GM10266 (cell line): Measurements from ENCODE around the gene IZUMO1.

ENCODE experiments used
- DNase-seq: peaks from one replicate; pipeline ENCODE4 v3.0.0; 2012; ENCODE audit errors: extremely low spot score
- CTCF ChIP-seq: IDR thresholded peaks from 2 replicates; pipeline ENCODE4 v1.5.1; 2012; ENCODE audit warnings: mild to moderate bottlenecking, low read depth; ENCODE audit not compliant: control insufficient read depth, insufficient read depth; ENCODE audit errors: missing control alignments

The IZUMO1 gene

GRCh38 chr19:48728911-48729664 is 17.6 kb downstream of the IZUMO1 start:
- TF ChIP-seq CTCF = no peak

GRCh38 chr19:48726556-48726955 is 20.2 kb downstream of the IZUMO1 start:
- no peak for TF ChIP-seq CTCF
- no peak for DNase-seq

More at GRCh38 chr19:48728911-48729664, 17.6 kb downstream of the IZUMO1 start:
- no peak for DNase-seq

- no peak for TF ChIP-seq CTCF
- DNase-seq = peak; percentile 80
Observed at GRCh38 chr19:48724796-48725753, 21.6 kb downstream of the IZUMO1 start.

- DNase-seq = no peak
- TF ChIP-seq CTCF = no peak
Observed at GRCh38 chr19:48722196-48722708, 24.5 kb downstream of the IZUMO1 start.

- DNase-seq = peak; percentile 99
- no peak for TF ChIP-seq CTCF
Observed at GRCh38 chr19:48720613-48721296, 26.0 kb downstream of the IZUMO1 start.

- no peak for TF ChIP-seq CTCF
- DNase-seq = no peak
Observed at GRCh38 chr19:48720251-48720612, 26.5 kb downstream of the IZUMO1 start.
